K562 (cell line): ENCODE measurements around the gene HP. TPM values are rescaled to one million over a fixed set of nuclear protein-coding genes. Genes with fewer than 3 reads are reported as not detected.

Source experiments
- ATAC-seq: fragments of 200-7000 bp; cut with Tn5 transposase; 3 replicates; pipeline ENCODE4 v1.9.1; 2020; ENCODE audit warnings: moderate library complexity
- BruUV-seq: library from RNA; stranded (reverse); fragments of 400-500 nt; replicated peaks from 2 replicates; lab custom pipeline; 2021; lab: Mats Ljungman, UMichigan
- CTCF ChIA-PET: fragments of 300-600 bp; formaldehyde crosslinking; extraction: SDS; loops from one replicate; lab custom pipeline; 2021; ENCODE audit warnings: low intra/inter-chr PET ratio; lab: Yijun Ruan, JAX
- POLR2A ChIA-PET: fragments of 300-600, 350-650 bp; sonication (Branson Sonifier 250); formaldehyde crosslinking; extraction: SDS; loops from one replicate; lab custom pipeline; 2021; ENCODE audit warnings: antibody characterized with exemption, inconsistent platforms; lab: Yijun Ruan, JAX
- DNase-seq, 4 experiments: peaks; one replicate each; pipeline versions ENCODE4 v3.0.0 to v3.0.0-alpha.2; 2011 to 2018; ENCODE audit warnings: low spot score in 3 of 4, mixed read lengths in 3 of 4; ENCODE audit errors: extremely low read depth in 1 of 4
- FAIRE-seq: peaks from 2 replicates; lab custom pipeline; 2011; peaks lifted over from hg19 to GRCh38; lab: Jason Lieb, UNC
- H2AFZ ChIP-seq: 2 replicates; pipeline ENCODE4 v1.6.0; 2011; ENCODE audit warnings: low read depth, low read length, control low read depth, inconsistent platforms
- H3K27ac ChIP-seq: fragments of 200-600 bp; 3 replicates; pipeline ENCODE4 v1.8.0; 2011; ENCODE audit warnings: low read depth, mild to moderate bottlenecking, control low read depth, inconsistent platforms, low read length, moderate library complexity, mixed read lengths; ENCODE audit errors: extremely low read depth
- H3K27me3 ChIP-seq, 2 experiments: fragments of 300-600 bp in 1 of 2; 2 replicates in 1 of 2; 3 replicates in 1 of 2; pipeline versions ENCODE4 v1.6.0 to v1.8.0; 2011; ENCODE audit warnings: inconsistent platforms in 2 of 2, low read length in 2 of 2, mild to moderate bottlenecking in 1 of 2, mixed read lengths in 1 of 2, moderate library complexity in 1 of 2; ENCODE audit not compliant: control insufficient read depth in 2 of 2, insufficient read depth in 2 of 2
- H3K36me3 ChIP-seq: fragments of 300-600 bp; 3 replicates; pipeline ENCODE4 v1.8.0; 2011; ENCODE audit warnings: mild to moderate bottlenecking, low read length, inconsistent platforms; ENCODE audit not compliant: control insufficient read depth, insufficient read depth
- H3K4me1 ChIP-seq, 2 experiments: fragments of 200-600 bp in 1 of 2; replicated peaks in 1 of 2; 2 replicates in 1 of 2; 3 replicates in 1 of 2; pipeline versions ENCODE4 v1.5.1 to v1.8.0; 2011; ENCODE audit warnings: inconsistent platforms in 2 of 2, low read length in 2 of 2, mild to moderate bottlenecking in 1 of 2, mixed read lengths in 1 of 2, moderate library complexity in 1 of 2; ENCODE audit not compliant: control insufficient read depth in 2 of 2, insufficient read depth in 2 of 2
- H3K4me2 ChIP-seq: 2 replicates; pipeline ENCODE4 v1.6.1; 2011; ENCODE audit warnings: low read length, control low read depth, inconsistent platforms, mixed read lengths; ENCODE audit not compliant: insufficient read depth
- H3K4me3 ChIP-seq: fragments of 200-600 bp; sonication (generic), shearing (Covaris generic); 2 replicates; pipeline ENCODE4 v1.5.1; 2016; ENCODE audit warnings: control low read depth, inconsistent platforms
- H3K79me2 ChIP-seq: fragments of 200-600 bp; 3 replicates; pipeline ENCODE4 v1.8.0; 2011; ENCODE audit warnings: low read length, inconsistent platforms; ENCODE audit not compliant: control insufficient read depth, insufficient read depth
- H3K9ac ChIP-seq, 2 experiments: 2 replicates each; pipeline versions ENCODE4 v1.6.0 to v1.6.1; 2011; ENCODE audit warnings: low read depth in 2 of 2, low read length in 2 of 2, control low read depth in 1 of 2, inconsistent platforms in 1 of 2, mild to moderate bottlenecking in 1 of 2, mixed read lengths in 1 of 2; ENCODE audit not compliant: insufficient read depth in 1 of 2
- H3K9me1 ChIP-seq: one replicate; pipeline ENCODE4 v1.6.0; 2011; ENCODE audit warnings: inconsistent platforms, mild to moderate bottlenecking, low read length, moderate library complexity; ENCODE audit not compliant: control insufficient read depth, insufficient read depth
- H3K9me3 ChIP-seq: replicated peaks from 2 replicates; pipeline ENCODE4 v1.5.1; 2011; ENCODE audit warnings: low read depth, low read length, inconsistent platforms; ENCODE audit not compliant: control insufficient read depth, insufficient read depth
- H4K20me1 ChIP-seq: replicated peaks from 2 replicates; pipeline ENCODE4 v1.6.1; 2011; ENCODE audit warnings: low read length, inconsistent platforms, mixed read lengths; ENCODE audit not compliant: control insufficient read depth, insufficient read depth
- CHD1 ChIP-seq: fragments of 200-600 bp; sonication (generic); IDR thresholded peaks from one replicate; pipeline ENCODE4 v1.6.1; 2012; ENCODE audit warnings: mild to moderate bottlenecking, moderate library complexity, low read length, inconsistent platforms
- DNMT1 ChIP-seq: fragments of 450-650 bp; IDR thresholded peaks from 2 replicates; pipeline ENCODE4 v1.6.1; 2016; ENCODE audit warnings: antibody characterized with exemption, mild to moderate bottlenecking
- ETV6 ChIP-seq, 3 experiments: fragments of 150-350 bp in 1 of 3; sonication (generic) in 1 of 3; formaldehyde crosslinking in 1 of 3; IDR thresholded peaks; 2 replicates each; pipeline versions ENCODE4 v1.6.1 to v1.8.0; 2014 to 2022; ENCODE audit warnings: borderline replicate concordance in 2 of 3, low read depth in 2 of 3, antibody characterized with exemption in 1 of 3, low read length in 1 of 3, mild to moderate bottlenecking in 1 of 3, missing genetic modification reagents in 1 of 3
- EZH2 ChIP-seq: IDR thresholded peaks from 2 replicates; pipeline ENCODE4 v1.6.1; 2012; ENCODE audit warnings: low read depth, mild to moderate bottlenecking, inconsistent platforms, low read length, borderline replicate concordance
- HDAC2 ChIP-seq: fragments of 450-650 bp; IDR thresholded peaks from 2 replicates; pipeline ENCODE4 v1.6.1; 2016; ENCODE audit warnings: mild to moderate bottlenecking
- NELFE ChIP-seq: IDR thresholded peaks from 2 replicates; pipeline ENCODE4 v1.6.1; 2011; ENCODE audit warnings: mild to moderate bottlenecking; ENCODE audit not compliant: insufficient read depth, insufficient read length
- NFE2 ChIP-seq: IDR thresholded peaks from 2 replicates; pipeline ENCODE4 v1.6.1; 2014; ENCODE audit warnings: antibody characterized with exemption, low read depth
- PREB ChIP-seq: sonication (generic); formaldehyde crosslinking; IDR thresholded peaks from 2 replicates; pipeline ENCODE4 v1.8.1; 2023; ENCODE audit warnings: mild to moderate bottlenecking, missing genetic modification reagents
- SRSF3 ChIP-seq: fragments of 200-400 bp; formaldehyde crosslinking; IDR thresholded peaks from 2 replicates; pipeline ENCODE4 v1.6.1; 2016; ENCODE audit warnings: mild to moderate bottlenecking, low read length, moderate library complexity; ENCODE audit not compliant: insufficient read depth
- TAF15 ChIP-seq: fragments of 200-400 bp; formaldehyde crosslinking; IDR thresholded peaks from 2 replicates; pipeline ENCODE4 v1.6.1; 2017; ENCODE audit warnings: mild to moderate bottlenecking, low read depth, low read length, moderate library complexity
- TBL1XR1 ChIP-seq, 2 experiments: IDR thresholded peaks; 2 replicates each; pipeline ENCODE4 v1.6.1; 2012; ENCODE audit warnings: improper control_type of control experiment in 2 of 2, low read length in 2 of 2, mild to moderate bottlenecking in 1 of 2
- ZFP30 ChIP-seq: fragments of 250-450 bp; sonication (Bioruptor Pico); IDR thresholded peaks from 2 replicates; pipeline ENCODE4 v1.8.0; 2022; ENCODE audit warnings: moderate library complexity, mild to moderate bottlenecking, inconsistent platforms, borderline replicate concordance
- ZNF12 ChIP-seq: sonication (generic); formaldehyde crosslinking; IDR thresholded peaks from 2 replicates; pipeline ENCODE4 v1.4.0; 2020; ENCODE audit warnings: mild to moderate bottlenecking, missing genetic modification reagents
- ZNF174 ChIP-seq: fragments of 250-450 bp; sonication (Bioruptor Pico); IDR thresholded peaks from 2 replicates; pipeline ENCODE4 v1.4.0; 2020; ENCODE audit warnings: mild to moderate bottlenecking
- WGBS: fragments of 100-300 bp; shearing (Covaris generic); methylation state at CpG from one replicate; pipeline ENCODE4 v1.1.6; 2016; ENCODE audit warnings: low coverage, mixed read lengths; ENCODE audit not compliant: insufficient coverage; ENCODE audit errors: missing lambda C conversion rate; 5-methylcytosine and 5-hydroxymethylcytosine counted together
- in situ Hi-C: fragments of 300-500 bp; cut with MboI; formaldehyde crosslinking; loops from 4 replicates; pipeline ENCODE4 v1.15.0; 2018; ENCODE audit warnings: inconsistent platforms, mixed read lengths
- intact Hi-C: fragments of 100-400 bp; cut with micrococcal nuclease; formaldehyde crosslinking; loops from 2 replicates; pipeline ENCODE4 v1.14.2; 2022
- polyA plus RNA-seq, 8 experiments: library from polyadenylated mRNA; depleted of rRNA in 4 of 8; stranded (reverse) in 5 of 8; unstranded in 3 of 8; fragments of >200 nt; fragmentation: Nextera tagmentation in 2 of 8; fragmentation: Illumina TruSeq in 1 of 8; extraction: Ambion mirVana in 2 of 8; extraction: Trizol in 1 of 8; gene quantifications; 2 replicates each; pipeline versions ENCODE4 v1.2.1 to v1.2.3, GENCODE V29; 2011 to 2014; ENCODE audit warnings: inconsistent platforms in 1 of 8, missing spikeins in 1 of 8
- total RNA-seq, 7 experiments: library from RNA; depleted of rRNA in 6 of 7; stranded (reverse); fragments of >200 nt in 6 of 7; fragmentation: Illumina TruSeq in 2 of 7; extraction: Trizol in 2 of 7; gene quantifications; 2 replicates each; pipeline versions ENCODE4 v1.2.1 to v1.2.3, GENCODE V29; 2011 to 2021; ENCODE audit warnings: low replicate concordance in 1 of 7
- TF ChIP-seq, protein P1 (sequence below): fragments of 200-800 bp; sonication (Bioruptor generic); IDR thresholded peaks from 2 replicates; pipeline ENCODE4 v1.6.1; 2016; ENCODE audit warnings: missing genetic modification characterization, missing compliant biosample characterization

The HP gene
- total and polyA plus RNA-seq, 9 of the 15 experiments (the other 6 are each of a cell fraction or from before 2014, with no cell fraction given) = 0.04 to 8.7 TPM; not detected in 7

DNA sequence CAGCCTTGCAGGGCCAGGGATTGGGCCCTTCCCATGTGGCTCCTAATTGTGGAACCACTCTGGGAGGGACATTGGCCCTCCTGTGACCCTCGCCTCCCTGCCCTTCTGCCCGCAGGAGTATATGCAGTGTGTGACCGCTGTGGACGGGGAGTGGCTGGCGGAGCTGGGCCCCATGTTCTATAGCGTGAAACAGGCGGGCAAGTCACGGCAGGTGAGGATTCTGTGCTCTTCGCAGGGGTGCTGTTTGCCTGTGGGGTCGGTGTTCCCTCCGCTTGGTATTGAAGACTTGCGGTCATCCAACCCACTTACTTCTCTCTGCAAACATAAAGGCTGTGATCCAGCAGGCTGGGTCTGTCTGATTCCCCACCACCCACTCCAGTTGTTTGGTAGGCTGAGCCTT lies 55.0 kb downstream of the HP start:
- POLR2A ChIA-PET = interaction anchor here (0.6 to 1.0 kb wide), 2 partner anchors 16 to 536 kb away, joined by 3 read pairs; partner anchors contain the start of gene TXNL4B
- CTCF ChIA-PET = interaction anchor here (0.6 kb wide), 1 partner anchor 370 kb away, joined by 3 read pairs; no protein-coding TSS in a partner anchor

More for the DNA sequence above, 55.0 kb downstream of the HP start:
- Histone ChIP-seq H3K27ac (no peak overlapping the region), H3K9me1 (peaks cover 4% of the 10 kb centered on the region), H4K20me1 (no peaks in the 10 kb centered on the region), H3K36me3 (peaks cover 81% of the 10 kb centered on the region; the same call in 2 of the 3 replicates), H3K9ac (no peak overlapping the region), H3K4me1 (peaks cover 4 to 16% of the 10 kb centered on the region in 2 experiments; a peak in 3 of 5 replicates), H2AFZ (no peak overlapping the region), H3K4me3 (no peak overlapping the region), H3K4me2 (no peak overlapping the region), H3K9me3 (no peaks in the 10 kb centered on the region), H3K79me2 (no peaks in the 10 kb centered on the region), H3K27me3 (no peaks in the 10 kb centered on the region)
- no TSS peak for BruUV-seq
- 99% methylated on average over 10 of the region's 12 CpGs for WGBS
- FAIRE-seq (no peak), DNase-seq (no peak), ATAC-seq (no peak)
- in situ Hi-C loops = no loop called here
- no peak for TF ChIP-seq TBL1XR1 (IDR thresholded peaks at IDR 0.05; ENCODE audit: low read length in 2 of 2)
- no peak for TF ChIP-seq CHD1
- no peak for TF ChIP-seq ZFP30 (CRISPR knock-in tag)
- no peak for TF ChIP-seq HDAC2
- no peak for TF ChIP-seq ETV6 (IDR thresholded peaks at IDR 0.05; ENCODE audit: borderline replicate concordance in 1 of 2, low read depth in 2 of 2, low read length in 1 of 2)
- no peak for TF ChIP-seq ETV6 (CRISPR knock-in tag; IDR thresholded peaks at IDR 0.05; ENCODE audit: borderline replicate concordance)
- no peak for TF ChIP-seq DNMT1
- no peak for TF ChIP-seq NELFE
- no peak for TF ChIP-seq EZH2
- no peak for TF ChIP-seq ZNF174 (CRISPR knock-in tag)
- TF ChIP-seq TAF15 = no peak
- no peak for TF ChIP-seq PREB (CRISPR knock-in tag)
- TF ChIP-seq ZNF12 (CRISPR knock-in tag) = no peak
- no peak for TF ChIP-seq NFE2
- no peak for TF ChIP-seq SRSF3
- TF ChIP-seq, protein P1, sequence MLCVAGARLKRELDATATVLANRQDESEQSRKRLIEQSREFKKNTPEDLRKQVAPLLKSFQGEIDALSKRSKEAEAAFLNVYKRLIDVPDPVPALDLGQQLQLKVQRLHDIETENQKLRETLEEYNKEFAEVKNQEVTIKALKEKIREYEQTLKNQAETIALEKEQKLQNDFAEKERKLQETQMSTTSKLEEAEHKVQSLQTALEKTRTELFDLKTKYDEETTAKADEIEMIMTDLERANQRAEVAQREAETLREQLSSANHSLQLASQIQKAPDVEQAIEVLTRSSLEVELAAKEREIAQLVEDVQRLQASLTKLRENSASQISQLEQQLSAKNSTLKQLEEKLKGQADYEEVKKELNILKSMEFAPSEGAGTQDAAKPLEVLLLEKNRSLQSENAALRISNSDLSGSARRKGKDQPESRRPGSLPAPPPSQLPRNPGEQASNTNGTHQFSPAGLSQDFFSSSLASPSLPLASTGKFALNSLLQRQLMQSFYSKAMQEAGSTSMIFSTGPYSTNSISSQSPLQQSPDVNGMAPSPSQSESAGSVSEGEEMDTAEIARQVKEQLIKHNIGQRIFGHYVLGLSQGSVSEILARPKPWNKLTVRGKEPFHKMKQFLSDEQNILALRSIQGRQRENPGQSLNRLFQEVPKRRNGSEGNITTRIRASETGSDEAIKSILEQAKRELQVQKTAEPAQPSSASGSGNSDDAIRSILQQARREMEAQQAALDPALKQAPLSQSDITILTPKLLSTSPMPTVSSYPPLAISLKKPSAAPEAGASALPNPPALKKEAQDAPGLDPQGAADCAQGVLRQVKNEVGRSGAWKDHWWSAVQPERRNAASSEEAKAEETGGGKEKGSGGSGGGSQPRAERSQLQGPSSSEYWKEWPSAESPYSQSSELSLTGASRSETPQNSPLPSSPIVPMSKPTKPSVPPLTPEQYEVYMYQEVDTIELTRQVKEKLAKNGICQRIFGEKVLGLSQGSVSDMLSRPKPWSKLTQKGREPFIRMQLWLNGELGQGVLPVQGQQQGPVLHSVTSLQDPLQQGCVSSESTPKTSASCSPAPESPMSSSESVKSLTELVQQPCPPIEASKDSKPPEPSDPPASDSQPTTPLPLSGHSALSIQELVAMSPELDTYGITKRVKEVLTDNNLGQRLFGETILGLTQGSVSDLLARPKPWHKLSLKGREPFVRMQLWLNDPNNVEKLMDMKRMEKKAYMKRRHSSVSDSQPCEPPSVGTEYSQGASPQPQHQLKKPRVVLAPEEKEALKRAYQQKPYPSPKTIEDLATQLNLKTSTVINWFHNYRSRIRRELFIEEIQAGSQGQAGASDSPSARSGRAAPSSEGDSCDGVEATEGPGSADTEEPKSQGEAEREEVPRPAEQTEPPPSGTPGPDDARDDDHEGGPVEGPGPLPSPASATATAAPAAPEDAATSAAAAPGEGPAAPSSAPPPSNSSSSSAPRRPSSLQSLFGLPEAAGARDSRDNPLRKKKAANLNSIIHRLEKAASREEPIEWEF (CRISPR knock-in tag) = no peak
- intact Hi-C loops = no loop called here
